Keratinocyte (primary cell): ENCODE measurements around the gene AUH.

Source experiments
- CTCF ChIP-seq, 3 experiments: IDR thresholded peaks in 1 of 3; conservative IDR thresholded peaks in 1 of 3; optimal IDR thresholded peaks in 1 of 3; 2 replicates in 2 of 3; 3 replicates in 1 of 3; pipeline versions ENCODE3 to v1.5.1; 2011; ENCODE audit warnings: low read length in 3 of 3, mild to moderate bottlenecking in 3 of 3, moderate library complexity in 2 of 3, control low read depth in 1 of 3, inconsistent platforms in 1 of 3; ENCODE audit not compliant: insufficient read depth in 2 of 3; ENCODE audit errors: extremely low read depth in 1 of 3
- EZH2 ChIP-seq: IDR thresholded peaks from one replicate; pipeline ENCODE4 v1.6.1; 2012; ENCODE audit warnings: inconsistent platforms, mild to moderate bottlenecking, low read length, moderate library complexity

- TF ChIP-seq CTCF (optimal IDR thresholded peaks at IDR 0.05 in 1 of 3, IDR thresholded peaks at IDR 0.05 in 1 of 3, conservative IDR thresholded peaks at IDR 0.05 in 1 of 3; ENCODE audit: extremely low read depth in 1 of 3, insufficient read depth in 2 of 3, low read length in 3 of 3) (no peak), EZH2 (no peak)
These were observed 19.1 kb downstream of the AUH start for GRCh38 chr9:91342575-91342974.
